ENCODE measurements around the gene SUZ12. TPM values are rescaled to one million over a fixed set of nuclear protein-coding genes. Genes with fewer than 3 reads are reported as not detected.

Gene SUZ12
- 6.0 and 12.6 TPM in 2 replicates for total RNA-seq (ENCODE audit: low replicate concordance)

DNA sequence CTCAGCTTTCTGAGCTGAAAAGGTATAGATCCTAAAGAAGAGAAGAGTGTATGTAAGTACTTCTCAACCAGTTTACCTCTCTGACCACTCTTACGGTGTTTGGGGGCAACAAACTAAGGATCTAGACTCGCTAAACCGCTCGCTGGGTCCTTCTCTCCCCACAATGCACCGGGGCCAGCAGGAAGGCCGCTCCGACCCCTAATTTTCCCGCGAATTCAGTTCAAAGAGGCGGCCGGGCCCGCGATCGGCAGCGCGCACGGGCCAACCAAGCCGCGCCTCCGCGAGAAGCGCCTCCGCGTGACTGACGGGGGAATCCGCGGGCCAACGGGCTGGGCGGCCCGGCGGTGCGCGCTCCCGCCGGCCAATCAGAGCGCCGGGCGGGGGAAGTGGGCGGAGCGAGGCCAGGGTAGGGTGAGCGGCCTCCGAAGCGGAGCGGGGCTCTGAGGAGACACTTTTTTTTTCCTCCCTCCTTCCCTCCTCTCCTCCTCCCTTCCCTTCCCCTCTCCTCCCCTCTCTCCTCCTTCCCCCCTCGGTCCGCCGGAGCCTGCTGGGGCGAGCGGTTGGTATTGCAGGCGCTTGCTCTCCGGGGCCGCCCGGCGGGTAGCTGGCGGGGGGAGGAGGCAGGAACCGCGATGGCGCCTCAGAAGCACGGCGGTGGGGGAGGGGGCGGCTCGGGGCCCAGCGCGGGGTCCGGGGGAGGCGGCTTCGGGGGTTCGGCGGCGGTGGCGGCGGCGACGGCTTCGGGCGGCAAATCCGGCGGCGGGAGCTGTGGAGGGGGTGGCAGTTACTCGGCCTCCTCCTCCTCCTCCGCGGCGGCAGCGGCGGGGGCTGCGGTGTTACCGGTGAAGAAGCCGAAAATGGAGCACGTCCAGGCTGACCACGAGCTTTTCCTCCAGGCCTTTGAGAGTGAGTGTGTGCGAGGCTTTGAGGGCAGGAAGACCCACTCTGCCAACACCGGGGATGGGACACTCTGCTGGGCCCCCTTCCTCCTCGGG, at the start of gene SUZ12:
Gene SUZ12, plus strand, starts transcription at position 393 of the 995 bp plus-strand sequence. Its CDS starts 240 bp downstream, at position 633.

DNA sequence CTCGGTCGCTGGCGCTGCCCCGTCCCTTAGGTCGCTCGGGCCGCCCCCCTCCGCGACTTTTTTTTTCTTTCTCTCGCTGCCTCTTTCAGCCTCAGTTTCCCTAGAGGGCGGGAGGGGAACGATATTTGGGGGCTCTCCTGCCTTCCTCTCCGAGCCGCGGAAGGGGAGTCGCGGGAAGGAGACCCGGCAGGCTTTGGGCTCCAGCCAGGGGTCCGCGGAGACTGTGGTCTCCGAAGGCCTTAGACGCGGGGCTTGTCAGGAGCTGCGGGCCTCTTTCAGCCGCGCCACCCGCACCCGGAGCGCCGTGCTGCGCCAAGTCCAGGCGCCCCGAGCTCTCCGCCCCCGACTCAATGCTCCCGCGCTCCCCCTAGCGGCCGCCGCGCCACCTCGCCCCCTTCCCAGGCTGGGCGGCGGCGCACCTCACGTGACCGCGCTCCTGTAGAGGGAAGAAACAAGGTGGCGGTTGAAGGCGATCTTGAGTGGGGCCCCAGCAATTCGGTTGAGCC, 70.2 kb downstream of the SUZ12 start, which contains the start of gene LRRC37B:
Gene LRRC37B, plus strand, starts transcription at position 427 of the 506 bp plus-strand sequence. CDS start 14,010 bp downstream, outside the sequence.

Other genes starting within 250 kb of the SUZ12 start
- gene COPRS, start 77.8 kb upstream of the SUZ12 start, total RNA-seq (ENCODE audit: low replicate concordance): 63.5 and 65.0 TPM in 2 replicates
- 19.3 and 28.5 TPM in 2 replicates for gene UTP6, start 35.3 kb upstream of the SUZ12 start, total RNA-seq (ENCODE audit: low replicate concordance)
- gene LRRC37B, start 70.4 kb downstream of the SUZ12 start, total RNA-seq (ENCODE audit: low replicate concordance): 10.5 and 22.0 TPM in 2 replicates
- gene RHOT1, start 205.5 kb downstream of the SUZ12 start, total RNA-seq (ENCODE audit: low replicate concordance): 23.8 and 26.1 TPM in 2 replicates

Measured in smooth muscle cell of the coronary artery (primary cell).